IgD-negative memory B cell (primary cell): Measurements from ENCODE around the gene NKD1. TPM values are rescaled to one million over a fixed set of nuclear protein-coding genes. Genes with fewer than 3 reads are reported as not detected.

Source experiments
- H3K27ac Mint-ChIP-seq, 3 donors: one replicate each; pipeline ENCODE4 v1.8.0; 2020 to 2022; ENCODE audit warnings: mild to moderate bottlenecking in 3 of 3, mixed read lengths in 3 of 3, moderate library complexity in 1 of 3
- H3K27me3 Mint-ChIP-seq: one replicate; pipeline ENCODE4 v1.8.0; 2021; ENCODE audit warnings: mixed read lengths
- H3K36me3 Mint-ChIP-seq: one replicate; pipeline ENCODE4 v1.8.0; 2020; ENCODE audit warnings: mild to moderate bottlenecking, mixed read lengths
- H3K4me1 Mint-ChIP-seq, 3 donors: one replicate each; pipeline ENCODE4 v1.8.0; 2020 to 2022; ENCODE audit warnings: mixed read lengths in 3 of 3, mild to moderate bottlenecking in 1 of 3
- H3K4me3 Mint-ChIP-seq, 4 donors: one replicate each; pipeline ENCODE4 v1.8.0; 2020 to 2022; ENCODE audit warnings: mild to moderate bottlenecking in 4 of 4, mixed read lengths in 4 of 4, moderate library complexity in 3 of 4
- H3K9me3 Mint-ChIP-seq, 3 donors: one replicate each; pipeline ENCODE4 v1.8.0; 2020 to 2021; ENCODE audit warnings: mixed read lengths in 3 of 3, mild to moderate bottlenecking in 1 of 3
- polyA plus RNA-seq: library from polyadenylated mRNA; unstranded; fragments of 300-500 nt; fragmentation: Illumina TruSeq; gene quantifications from one replicate; pipeline ENCODE4 v1.2.3, GENCODE V29; 2021

Gene NKD1
- polyA plus RNA-seq, 1 donor from 2014 or later, result not detected

GRCh38 chr16:50509521-50510341 is 38.5 kb upstream of the NKD1 start:
- peaks cover 2% of the 10 kb centered on the region for H3K27me3 Mint-ChIP-seq
- H3K4me1 Mint-ChIP-seq, result no peaks in the 10 kb centered on the region
- H3K27ac Mint-ChIP-seq, result no peak overlapping the region
- H3K4me3 Mint-ChIP-seq, result no peak overlapping the region
- H3K9me3 Mint-ChIP-seq, result peaks cover 0 to 4% (median 0%) of the 10 kb centered on the region in 3 donors
- no peaks in the 10 kb centered on the region for H3K36me3 Mint-ChIP-seq

- Mint-ChIP-seq H3K27ac (no peak overlapping the region), H3K4me1 (no peaks in the 10 kb centered on the region), H3K9me3 (peaks cover 9 to 22% (median 9%) of the 10 kb centered on the region in 3 donors), H3K27me3 (peaks cover 4% of the 10 kb centered on the region), H3K4me3 (no peak overlapping the region), H3K36me3 (no peaks in the 10 kb centered on the region)
Observed at GRCh38 chr16:50515218-50515617, 33.0 kb upstream of the NKD1 start.

GRCh38 chr16:50516401-50516800 is 31.8 kb upstream of the NKD1 start:
- Mint-ChIP-seq H3K27me3 (peaks cover 13% of the 10 kb centered on the region), H3K9me3 (peaks cover 6 to 22% (median 9%) of the 10 kb centered on the region in 3 donors), H3K36me3 (no peaks in the 10 kb centered on the region), H3K4me1 (no peaks in the 10 kb centered on the region), H3K4me3 (peak overlapping the region in 1 of 4 donors; percentile 3), H3K27ac (no peak overlapping the region)

GRCh38 chr16:50516890-50517289 is 31.3 kb upstream of the NKD1 start:
- Mint-ChIP-seq H3K9me3 (peaks cover 6 to 22% (median 9%) of the 10 kb centered on the region in 3 donors), H3K27ac (no peak overlapping the region), H3K4me1 (no peaks in the 10 kb centered on the region), H3K4me3 (peak overlapping the region in 1 of 4 donors; percentile 3), H3K36me3 (no peaks in the 10 kb centered on the region), H3K27me3 (peaks cover 13% of the 10 kb centered on the region)

- no peaks in the 10 kb centered on the region for H3K36me3 Mint-ChIP-seq
- H3K4me1 Mint-ChIP-seq, result no peaks in the 10 kb centered on the region
- no peak overlapping the region for H3K27ac Mint-ChIP-seq
- peaks cover 17% of the 10 kb centered on the region for H3K27me3 Mint-ChIP-seq
- H3K4me3 Mint-ChIP-seq, result no peak overlapping the region
- H3K9me3 Mint-ChIP-seq, result peaks cover 6 to 22% (median 9%) of the 10 kb centered on the region in 3 donors
Observed at GRCh38 chr16:50517450-50518252, 30.5 kb upstream of the NKD1 start.

DNA sequence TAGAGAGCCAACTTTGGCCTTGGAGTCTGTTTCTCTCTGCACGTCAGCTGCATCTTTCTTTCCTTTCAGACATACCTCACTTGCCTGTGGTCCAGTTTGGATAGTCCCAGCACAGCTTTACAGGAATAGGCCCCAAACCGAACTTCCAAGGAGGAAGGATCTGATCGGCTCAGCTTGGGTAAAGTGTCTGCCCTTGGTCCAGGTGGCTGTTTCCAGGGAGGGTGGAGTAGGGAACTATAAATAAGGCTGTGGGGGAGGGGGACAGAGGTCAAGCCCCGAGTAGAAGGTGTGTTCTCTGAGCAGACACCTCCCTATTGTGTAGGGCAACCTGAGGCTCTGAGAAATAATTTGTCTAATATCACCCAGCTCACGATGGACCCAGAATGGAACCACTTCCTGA is 29.2 kb upstream of the NKD1 start:
- no peak overlapping the region for H3K27ac Mint-ChIP-seq
- no peaks in the 10 kb centered on the region for H3K4me1 Mint-ChIP-seq
- no peak overlapping the region for H3K4me3 Mint-ChIP-seq
- H3K36me3 Mint-ChIP-seq, result no peaks in the 10 kb centered on the region
- H3K27me3 Mint-ChIP-seq, result peaks cover 21% of the 10 kb centered on the region
- H3K9me3 Mint-ChIP-seq, result peaks cover 6 to 22% (median 9%) of the 10 kb centered on the region in 3 donors

GRCh38 chr16:50519602-50520001 is 28.6 kb upstream of the NKD1 start:
- Mint-ChIP-seq H3K9me3 (peaks cover 6 to 22% (median 9%) of the 10 kb centered on the region in 3 donors), H3K27ac (no peak overlapping the region), H3K4me1 (no peaks in the 10 kb centered on the region), H3K27me3 (peaks cover 21% of the 10 kb centered on the region), H3K36me3 (no peaks in the 10 kb centered on the region), H3K4me3 (peak overlapping the region in 1 of 4 donors; percentile 34)

DNA sequence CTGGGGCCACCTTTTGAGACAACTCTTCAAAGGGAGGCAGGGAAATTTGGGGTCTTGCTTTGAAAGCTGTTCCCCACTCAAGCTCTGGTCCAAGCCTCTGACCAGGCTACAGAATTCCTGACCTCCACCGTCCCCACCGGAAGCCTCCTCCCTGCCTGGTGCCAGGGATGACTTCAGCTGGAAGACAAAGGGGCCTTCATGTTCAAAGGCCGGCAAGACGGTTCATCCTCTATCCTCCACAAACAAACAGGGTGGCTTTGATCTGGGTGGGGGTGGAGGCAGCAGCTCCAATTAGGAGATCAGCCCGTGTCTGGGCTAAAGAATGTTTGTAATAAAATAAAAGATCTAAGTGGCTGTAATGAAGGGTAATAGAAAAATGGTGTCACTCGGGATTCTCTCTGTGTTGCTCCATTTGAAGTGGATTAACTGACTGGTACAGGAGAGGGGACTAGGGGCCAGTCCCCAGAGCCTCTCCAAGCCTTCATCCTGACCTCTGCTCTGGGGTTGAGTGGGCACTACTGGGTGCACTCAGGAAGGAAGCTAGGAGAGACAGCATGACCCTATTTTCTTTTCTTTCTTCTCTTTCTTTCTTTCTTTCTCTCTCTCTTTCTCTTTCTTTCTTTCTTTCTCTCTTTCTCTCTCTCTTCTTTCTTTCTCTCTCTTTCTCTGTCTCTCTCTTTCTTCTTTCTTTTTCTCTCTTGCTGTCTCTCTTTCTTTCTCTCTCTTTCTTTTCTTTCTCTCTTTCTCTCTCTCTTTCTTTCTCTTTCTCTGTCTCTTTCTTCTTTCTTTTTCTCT is 27.5 kb upstream of the NKD1 start:
- H3K27ac Mint-ChIP-seq, result no peak overlapping the region
- peaks cover 6 to 17% (median 7%) of the 10 kb centered on the region in 3 donors for H3K9me3 Mint-ChIP-seq
- no peaks in the 10 kb centered on the region for H3K36me3 Mint-ChIP-seq
- no peaks in the 10 kb centered on the region for H3K4me1 Mint-ChIP-seq
- H3K4me3 Mint-ChIP-seq, result no peak overlapping the region
- peaks cover 21% of the 10 kb centered on the region for H3K27me3 Mint-ChIP-seq

DNA sequence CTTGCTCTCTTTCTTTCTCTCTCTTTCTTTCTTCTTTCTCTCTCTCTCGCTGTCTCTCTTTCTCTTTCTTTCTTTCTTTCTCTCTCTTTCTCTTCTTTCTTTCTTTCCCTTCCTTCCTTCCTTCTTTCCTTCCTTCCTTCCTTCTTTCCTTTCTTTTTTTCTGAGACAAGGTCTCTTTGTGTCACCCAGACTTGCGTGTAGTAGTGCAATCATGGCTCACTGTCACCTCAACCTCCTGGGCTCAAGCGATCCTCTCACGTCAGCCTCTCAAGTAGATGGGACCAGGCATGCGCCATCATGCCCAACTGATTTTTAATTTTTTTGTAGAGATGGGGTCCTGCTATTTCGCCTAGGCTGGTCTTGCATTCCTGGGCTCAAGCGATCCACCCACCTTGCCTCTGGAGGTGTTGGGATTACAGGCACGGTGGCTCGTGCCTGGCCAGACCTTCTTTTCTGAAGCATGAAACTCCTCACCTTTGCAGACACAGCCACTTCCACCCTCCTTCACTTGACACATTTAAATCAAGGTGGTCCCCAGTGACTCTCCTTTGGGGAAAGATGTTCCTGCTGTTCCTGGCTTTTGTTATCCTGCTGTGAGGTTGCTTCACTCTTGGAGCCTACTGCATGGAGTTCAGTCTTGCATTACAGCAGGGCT is 26.8 kb upstream of the NKD1 start:
- Mint-ChIP-seq H3K4me3 (peak overlapping the region in 1 of 4 donors; percentile 21), H3K36me3 (no peaks in the 10 kb centered on the region), H3K27ac (no peak overlapping the region), H3K27me3 (peaks cover 21% of the 10 kb centered on the region), H3K4me1 (no peaks in the 10 kb centered on the region), H3K9me3 (peaks cover 4 to 9% (median 5%) of the 10 kb centered on the region in 3 donors)

DNA sequence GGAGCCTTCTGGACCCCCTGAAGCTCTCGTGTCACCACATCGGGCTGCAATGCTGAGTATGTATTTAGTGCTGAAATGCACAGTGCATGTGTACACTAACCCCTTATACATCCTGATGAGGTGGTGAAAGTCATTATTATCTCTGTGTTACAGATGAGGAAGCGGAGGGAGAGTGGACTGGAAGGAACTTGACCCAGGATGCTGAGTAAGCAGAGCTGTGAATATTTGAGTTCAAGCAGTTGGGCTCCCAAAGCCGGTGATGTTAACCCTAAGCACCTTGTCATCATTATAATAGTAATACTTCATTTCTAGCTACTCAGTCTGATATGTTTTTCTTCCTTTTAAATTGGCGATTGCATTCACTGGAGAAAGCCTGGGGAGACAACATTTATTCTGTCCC is 25.9 kb upstream of the NKD1 start:
- Mint-ChIP-seq H3K4me3 (no peak overlapping the region), H3K27ac (no peak overlapping the region), H3K36me3 (no peaks in the 10 kb centered on the region), H3K27me3 (peaks cover 20% of the 10 kb centered on the region), H3K4me1 (no peaks in the 10 kb centered on the region), H3K9me3 (peaks cover 0 to 2% (median 0%) of the 10 kb centered on the region in 3 donors)

- no peak overlapping the region for H3K27ac Mint-ChIP-seq
- H3K36me3 Mint-ChIP-seq, result no peaks in the 10 kb centered on the region
- H3K27me3 Mint-ChIP-seq, result peaks cover 20% of the 10 kb centered on the region
- H3K4me3 Mint-ChIP-seq, result no peak overlapping the region
- H3K4me1 Mint-ChIP-seq, result no peaks in the 10 kb centered on the region
- peaks cover under 1 to 5% (median 4%) of the 10 kb centered on the region in 3 donors for H3K9me3 Mint-ChIP-seq
Observed at GRCh38 chr16:50523710-50524109, 24.5 kb upstream of the NKD1 start.

DNA sequence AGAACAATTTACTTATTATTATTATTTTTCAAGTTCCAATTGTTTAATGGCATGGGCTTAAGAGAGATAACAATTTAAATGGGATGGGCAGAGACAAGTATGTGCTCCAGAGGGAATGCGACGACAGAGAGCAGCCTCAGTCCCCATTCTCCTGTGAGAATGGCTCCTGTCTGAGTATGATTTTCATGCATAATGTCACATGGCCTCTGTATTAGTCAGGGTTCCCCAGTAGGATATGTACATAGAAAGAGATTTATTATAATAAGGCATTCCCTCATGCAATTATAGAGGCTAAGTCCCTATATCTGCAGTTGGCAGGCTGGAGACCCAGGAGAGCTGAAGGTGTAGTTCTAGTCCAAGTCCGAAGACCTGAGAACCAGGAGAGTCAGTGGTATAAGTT is 22.9 kb upstream of the NKD1 start:
- Mint-ChIP-seq H3K36me3 (peaks cover 1% of the 10 kb centered on the region), H3K27me3 (peaks cover 22% of the 10 kb centered on the region), H3K27ac (no peak overlapping the region), H3K4me1 (no peaks in the 10 kb centered on the region), H3K9me3 (peaks cover 4 to 9% (median 9%) of the 10 kb centered on the region in 3 donors), H3K4me3 (no peak overlapping the region)

GRCh38 chr16:50525716-50526115 is 22.5 kb upstream of the NKD1 start:
- Mint-ChIP-seq H3K36me3 (peaks cover 4% of the 10 kb centered on the region), H3K27me3 (peaks cover 18% of the 10 kb centered on the region), H3K4me3 (no peak overlapping the region), H3K4me1 (no peaks in the 10 kb centered on the region), H3K9me3 (peaks cover 4 to 9% (median 9%) of the 10 kb centered on the region in 3 donors), H3K27ac (no peak overlapping the region)

DNA sequence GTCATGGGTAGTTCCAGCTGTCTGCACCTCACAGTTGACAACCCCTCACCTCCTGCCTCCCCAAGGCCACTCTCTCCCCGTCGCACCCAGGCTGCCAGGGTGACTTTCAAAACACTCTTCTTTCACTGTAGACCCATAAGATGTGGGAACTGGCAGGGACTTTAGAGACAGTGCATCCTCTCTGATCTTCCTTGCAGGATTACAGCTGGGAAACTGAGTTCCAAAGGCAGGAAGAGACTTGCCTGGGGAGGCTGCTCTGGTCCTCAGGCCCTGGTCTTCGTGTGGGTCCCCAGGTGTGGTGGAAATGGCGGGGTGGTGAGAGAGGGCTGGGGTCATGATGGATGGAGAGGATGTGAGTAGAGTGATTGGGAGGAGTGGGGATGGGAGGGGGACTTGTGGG is 21.9 kb upstream of the NKD1 start:
- Mint-ChIP-seq H3K27ac (no peak overlapping the region), H3K36me3 (peaks cover 4% of the 10 kb centered on the region), H3K4me3 (no peak overlapping the region), H3K4me1 (no peaks in the 10 kb centered on the region), H3K9me3 (peaks cover 4 to 9% (median 9%) of the 10 kb centered on the region in 3 donors), H3K27me3 (peaks cover 14% of the 10 kb centered on the region)
